GM23338 (cell line): ENCODE results near the gene ACTR8. TPM values are rescaled to one million over a fixed set of nuclear protein-coding genes. Genes with fewer than 3 reads are reported as not detected.

Experiments used
- ATAC-seq: fragments of 200-7000 bp; cut with Tn5 transposase; 3 replicates; pipeline ENCODE4 v1.9.1; 2020
- DNase-seq: peaks from one replicate; pipeline ENCODE4 v3.0.0-alpha.2; 2015; ENCODE audit warnings: low spot score
- H2AFZ ChIP-seq: fragments of 200-600 bp; sonication (generic); 2 replicates; pipeline ENCODE4 v1.8.0; 2016; ENCODE audit warnings: antibody characterized with exemption, mild to moderate bottlenecking, moderate library complexity
- H3F3A ChIP-seq: fragments of 200-600 bp; sonication (generic); replicated peaks from 2 replicates; pipeline ENCODE4 v1.8.0; 2017; ENCODE audit warnings: antibody characterized with exemption, mixed run types, low read depth
- H3K27ac ChIP-seq: fragments of 200-600 bp; sonication (generic); 2 replicates; pipeline ENCODE4 v1.6.1; 2016; ENCODE audit warnings: low read depth
- H3K27me3 ChIP-seq: fragments of 200-600 bp; sonication (generic); 2 replicates; pipeline ENCODE4 v1.8.0; 2016; ENCODE audit warnings: mild to moderate bottlenecking, mixed run types, moderate library complexity; ENCODE audit not compliant: insufficient read depth
- H3K36me3 ChIP-seq: fragments of 200-600 bp; sonication (generic); 2 replicates; pipeline ENCODE4 v1.8.0; 2016; ENCODE audit warnings: mild to moderate bottlenecking; ENCODE audit not compliant: insufficient read depth
- H3K4me1 ChIP-seq: fragments of 200-600 bp; sonication (generic); 2 replicates; pipeline ENCODE4 v1.8.0; 2016; ENCODE audit warnings: mild to moderate bottlenecking, moderate library complexity; ENCODE audit not compliant: insufficient read depth
- H3K4me2 ChIP-seq: fragments of 200-600 bp; sonication (generic); 2 replicates; pipeline ENCODE4 v1.7.1; 2017; ENCODE audit warnings: mixed run types
- H3K4me3 ChIP-seq: fragments of 200-600 bp; sonication (generic); 2 replicates; pipeline ENCODE4 v1.6.1; 2016; ENCODE audit warnings: mixed run types
- H3K79me2 ChIP-seq: fragments of 200-600 bp; sonication (generic); replicated peaks from 2 replicates; pipeline ENCODE4 v1.8.0; 2017; ENCODE audit warnings: mild to moderate bottlenecking; ENCODE audit not compliant: insufficient read depth
- H3K9me2 ChIP-seq: fragments of 200-600 bp; sonication (generic); 2 replicates; pipeline ENCODE4 v1.8.0; 2017; ENCODE audit not compliant: insufficient read depth
- H4K20me1 ChIP-seq: fragments of 200-600 bp; sonication (generic); replicated peaks from 2 replicates; pipeline ENCODE4 v1.8.0; 2017; ENCODE audit warnings: mild to moderate bottlenecking; ENCODE audit not compliant: insufficient read depth
- H3K27ac Mint-ChIP-seq: 2 replicates; pipeline ENCODE4 v1.8.0; 2020; ENCODE audit warnings: inconsistent platforms, mild to moderate bottlenecking, moderate library complexity, mixed read lengths
- H3K27me3 Mint-ChIP-seq: 3 replicates; pipeline ENCODE4 v1.8.0; 2022; ENCODE audit warnings: low read depth, mild to moderate bottlenecking, moderate library complexity, mixed read lengths, inconsistent platforms; ENCODE audit not compliant: insufficient read depth, poor library complexity
- H3K36me3 Mint-ChIP-seq: 3 replicates; pipeline ENCODE4 v1.8.0; 2021; ENCODE audit warnings: low read depth, mild to moderate bottlenecking, inconsistent platforms, moderate library complexity, mixed read lengths
- H3K4me1 Mint-ChIP-seq: 3 replicates; pipeline ENCODE4 v1.8.0; 2020; ENCODE audit warnings: mild to moderate bottlenecking, inconsistent platforms, mixed read lengths
- H3K4me3 Mint-ChIP-seq: 3 replicates; pipeline ENCODE4 v1.8.0; 2021; ENCODE audit warnings: moderate library complexity, mild to moderate bottlenecking, inconsistent platforms, mixed read lengths
- H3K9me3 Mint-ChIP-seq: 3 replicates; pipeline ENCODE4 v1.8.0; 2020; ENCODE audit warnings: moderate library complexity, mild to moderate bottlenecking, inconsistent platforms, mixed read lengths
- CREB1 ChIP-seq: fragments of 250-450 bp; sonication (Bioruptor Pico); IDR thresholded peaks from 2 replicates; pipeline ENCODE4 v1.5.0; 2020; ENCODE audit warnings: low read depth, mild to moderate bottlenecking, moderate library complexity
- EZH2 ChIP-seq: fragments of 200-600 bp; sonication (generic); IDR thresholded peaks from one replicate; pipeline ENCODE4 v1.8.0; 2017; ENCODE audit warnings: antibody characterized with exemption, mild to moderate bottlenecking, low read depth; ENCODE audit not compliant: unreplicated experiment
- EZH2phosphoT487 ChIP-seq: fragments of 200-600 bp; sonication (generic); IDR thresholded peaks from one replicate; pipeline ENCODE4 v1.8.1; 2018; ENCODE audit warnings: antibody characterized with exemption; ENCODE audit not compliant: unreplicated experiment
- JUNB ChIP-seq: IDR thresholded peaks from one replicate; pipeline ENCODE4 v1.6.1; 2016; ENCODE audit warnings: antibody characterized with exemption; ENCODE audit not compliant: unreplicated experiment
- NANOG ChIP-seq: IDR thresholded peaks from 2 replicates; pipeline ENCODE4 v1.6.1; 2016; ENCODE audit warnings: antibody characterized with exemption, borderline replicate concordance
- STAT1 ChIP-seq: IDR thresholded peaks from one replicate; pipeline ENCODE4 v1.6.1; 2016; ENCODE audit warnings: antibody characterized with exemption; ENCODE audit not compliant: unreplicated experiment
- ZNF114 ChIP-seq: fragments of 250-450 bp; sonication (Bioruptor Pico); IDR thresholded peaks from 2 replicates; pipeline ENCODE4 v1.5.0; 2020; ENCODE audit warnings: mild to moderate bottlenecking, moderate library complexity
- ZNF331 ChIP-seq: fragments of 250-450 bp; sonication (Bioruptor Pico); IDR thresholded peaks from 2 replicates; pipeline ENCODE4 v1.5.0; 2020; ENCODE audit warnings: low read depth, mild to moderate bottlenecking, moderate library complexity
- polyA plus RNA-seq: library from polyadenylated mRNA; unstranded; fragments of >200 nt; fragmentation: Nextera tagmentation; extraction: Ambion mirVana; gene quantifications from 2 replicates; pipeline ENCODE4 v1.2.1, GENCODE V29; 2016
- total RNA-seq: library from RNA; depleted of rRNA; stranded (reverse); fragments of >200 nt; shearing (Covaris generic); gene quantifications from 2 replicates; pipeline ENCODE4 v1.2.3, GENCODE V29; 2014
- TF ChIP-seq, protein P1 (sequence below), 2 experiments: fragments of 200-600 bp in 1 of 2; sonication (generic) in 1 of 2; conservative IDR thresholded peaks; 2 replicates each; pipeline versions ENCODE4 v1.5.1 to v1.6.1; 2016 to 2017; ENCODE audit warnings: antibody characterized with exemption in 2 of 2, low read depth in 2 of 2, mild to moderate bottlenecking in 2 of 2, moderate library complexity in 1 of 2
- TF ChIP-seq, protein P2 (sequence below): IDR thresholded peaks from one replicate; pipeline ENCODE4 v1.6.1; 2018; ENCODE audit warnings: antibody characterized with exemption; ENCODE audit not compliant: unreplicated experiment

Gene ACTR8
- total and polyA plus RNA-seq, 2 experiments from 2014 or later = 19.8 to 23.0 TPM

DNA sequence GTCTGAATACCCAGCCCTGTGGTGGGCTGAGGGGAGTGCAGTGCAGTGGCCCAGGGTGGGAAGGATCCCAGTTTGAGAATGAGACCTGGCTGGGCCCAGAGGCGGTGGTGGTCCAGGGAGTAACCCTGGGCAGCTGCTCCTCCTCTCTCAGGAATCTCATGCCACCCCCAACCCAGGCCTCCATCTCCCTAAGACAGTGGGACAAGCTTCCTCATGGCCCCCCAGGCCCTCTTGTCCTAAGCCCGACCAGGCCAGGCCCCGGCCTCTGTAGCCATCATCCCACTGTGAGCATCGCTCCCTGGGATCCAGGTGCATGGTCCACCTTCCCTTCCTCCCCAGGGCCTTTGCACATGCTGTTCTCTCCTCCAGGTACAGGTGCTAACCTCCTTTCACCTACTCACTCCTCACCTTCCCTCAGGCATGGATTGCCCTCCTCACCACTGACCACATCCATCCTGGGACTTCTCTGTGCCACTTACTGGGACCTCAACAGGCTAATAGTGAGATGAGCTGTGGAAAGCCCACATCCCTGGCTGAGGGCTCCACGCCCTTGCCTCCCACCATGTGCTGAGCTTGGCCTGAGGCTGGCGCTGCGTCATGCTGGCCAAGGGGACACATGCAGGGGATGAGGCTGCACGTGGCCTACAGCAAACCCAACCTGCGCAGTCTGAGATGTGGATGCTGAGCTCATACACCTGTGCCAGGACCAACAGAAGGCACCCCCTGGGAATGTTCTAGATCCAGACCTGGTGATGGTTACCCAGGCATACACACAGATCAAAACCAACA is 45.7 kb downstream of the ACTR8 start:
- Histone ChIP-seq H3K79me2 (no peaks in the 10 kb centered on the region), H3K4me2 (no peak overlapping the region), H2AFZ (no peak overlapping the region), H3K4me3 (no peak overlapping the region), H3K36me3 (no peaks in the 10 kb centered on the region), H3K4me1 (no peaks in the 10 kb centered on the region), H3K9me2 (no peaks in the 10 kb centered on the region), H3K27me3 (no peaks in the 10 kb centered on the region), H3F3A (no peaks in the 10 kb centered on the region), H3K27ac (no peak overlapping the region), H4K20me1 (no peaks in the 10 kb centered on the region; the same call in 1 of the 2 replicates)
- ATAC-seq = no peak
- no peak for DNase-seq
- Mint-ChIP-seq H3K27ac (no peak overlapping the region; the same call in 1 of the 2 replicates), H3K4me3 (no peak overlapping the region), H3K9me3 (no peaks in the 10 kb centered on the region), H3K36me3 (no peaks in the 10 kb centered on the region), H3K4me1 (no peaks in the 10 kb centered on the region), H3K27me3 (peaks cover 2% of the 10 kb centered on the region)
- no peak for TF ChIP-seq CREB1

DNA sequence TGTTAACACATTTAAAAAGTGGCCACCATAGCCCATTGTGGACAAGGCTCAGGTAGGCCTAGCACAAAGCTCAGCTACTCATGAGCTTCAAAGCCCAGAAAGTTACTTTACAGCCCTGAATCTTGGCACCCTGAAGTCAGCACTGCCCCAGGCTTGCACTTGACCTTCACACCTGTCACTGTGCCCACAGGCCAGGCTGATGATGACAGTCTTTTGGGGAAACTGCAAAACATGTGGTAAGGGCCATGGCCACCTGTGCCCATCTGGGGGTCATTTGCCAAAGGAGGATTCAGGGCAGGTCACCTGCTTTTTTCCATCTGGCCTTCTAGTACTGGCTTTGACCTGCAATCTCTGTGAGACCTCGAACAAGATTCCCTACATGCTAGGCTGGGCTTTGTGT is 46.7 kb downstream of the ACTR8 start:
- H3K79me2 ChIP-seq = no peaks in the 10 kb centered on the region
- Mint-ChIP-seq H3K4me3 (no peak overlapping the region), H3K36me3 (no peaks in the 10 kb centered on the region), H3K9me3 (no peaks in the 10 kb centered on the region), H3K27me3 (peaks cover 2% of the 10 kb centered on the region), H3K4me1 (no peaks in the 10 kb centered on the region), H3K27ac (no peak overlapping the region)
- no peak overlapping the region for H3K4me3 ChIP-seq
- no peaks in the 10 kb centered on the region for H3F3A ChIP-seq
- H3K36me3 ChIP-seq = no peaks in the 10 kb centered on the region
- no peaks in the 10 kb centered on the region; the same call in 1 of the 2 replicates for H4K20me1 ChIP-seq
- no peak overlapping the region for H2AFZ ChIP-seq
- no peak for TF ChIP-seq JUNB
- TF ChIP-seq, protein P1, sequence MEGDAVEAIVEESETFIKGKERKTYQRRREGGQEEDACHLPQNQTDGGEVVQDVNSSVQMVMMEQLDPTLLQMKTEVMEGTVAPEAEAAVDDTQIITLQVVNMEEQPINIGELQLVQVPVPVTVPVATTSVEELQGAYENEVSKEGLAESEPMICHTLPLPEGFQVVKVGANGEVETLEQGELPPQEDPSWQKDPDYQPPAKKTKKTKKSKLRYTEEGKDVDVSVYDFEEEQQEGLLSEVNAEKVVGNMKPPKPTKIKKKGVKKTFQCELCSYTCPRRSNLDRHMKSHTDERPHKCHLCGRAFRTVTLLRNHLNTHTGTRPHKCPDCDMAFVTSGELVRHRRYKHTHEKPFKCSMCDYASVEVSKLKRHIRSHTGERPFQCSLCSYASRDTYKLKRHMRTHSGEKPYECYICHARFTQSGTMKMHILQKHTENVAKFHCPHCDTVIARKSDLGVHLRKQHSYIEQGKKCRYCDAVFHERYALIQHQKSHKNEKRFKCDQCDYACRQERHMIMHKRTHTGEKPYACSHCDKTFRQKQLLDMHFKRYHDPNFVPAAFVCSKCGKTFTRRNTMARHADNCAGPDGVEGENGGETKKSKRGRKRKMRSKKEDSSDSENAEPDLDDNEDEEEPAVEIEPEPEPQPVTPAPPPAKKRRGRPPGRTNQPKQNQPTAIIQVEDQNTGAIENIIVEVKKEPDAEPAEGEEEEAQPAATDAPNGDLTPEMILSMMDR (conservative IDR thresholded peaks at IDR 0.05; ENCODE audit: low read depth in 2 of 2) = no peak
- TF ChIP-seq STAT1 = no peak
- no peak for TF ChIP-seq ZNF114 (CRISPR knock-in tag)
- H3K27me3 ChIP-seq = no peaks in the 10 kb centered on the region
- H3K27ac ChIP-seq = no peak overlapping the region
- no peaks in the 10 kb centered on the region for H3K9me2 ChIP-seq
- no peaks in the 10 kb centered on the region for H3K4me1 ChIP-seq
- ATAC-seq (no peak), DNase-seq (no peak)
- H3K4me2 ChIP-seq = no peak overlapping the region

DNA sequence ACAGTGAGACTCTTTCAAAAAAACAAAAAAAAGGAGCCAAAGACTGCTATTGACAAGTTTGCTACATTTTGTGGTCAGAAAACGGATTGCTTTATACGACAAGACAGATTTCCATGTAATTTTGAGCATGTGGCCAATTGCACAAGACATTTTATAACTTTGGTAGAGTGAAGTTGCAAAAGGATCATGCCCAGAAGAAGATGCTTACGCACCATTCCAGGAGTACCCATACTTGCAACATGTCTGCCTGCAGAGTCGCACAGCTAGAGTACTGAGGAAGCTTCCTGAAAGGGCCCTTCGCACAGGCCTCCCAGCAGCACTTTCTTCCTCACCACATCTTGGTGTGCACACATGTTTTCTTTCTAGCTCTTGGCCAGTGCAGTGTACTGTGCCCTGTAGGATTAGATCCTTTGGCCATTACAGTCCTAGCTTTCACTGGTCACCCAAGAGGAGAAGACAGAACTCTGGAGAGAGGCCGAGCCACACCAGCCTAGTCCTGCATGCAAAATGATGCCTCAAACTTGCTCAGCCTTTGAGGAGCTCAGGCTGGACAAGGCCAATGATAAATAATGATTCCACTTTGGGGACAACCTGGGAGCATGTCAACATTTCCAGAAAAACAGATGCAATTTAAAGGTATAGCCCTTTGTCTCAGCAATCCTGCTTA is 47.4 kb downstream of the ACTR8 start:
- no peaks in the 10 kb centered on the region for H3K9me2 ChIP-seq
- no peaks in the 10 kb centered on the region for H3K36me3 ChIP-seq
- H3K4me3 ChIP-seq = no peak overlapping the region
- no peaks in the 10 kb centered on the region; the same call in 1 of the 2 replicates for H4K20me1 ChIP-seq
- no peak overlapping the region for H3K27ac ChIP-seq
- no peaks in the 10 kb centered on the region for H3K79me2 ChIP-seq
- Mint-ChIP-seq H3K4me1 (no peaks in the 10 kb centered on the region), H3K9me3 (no peaks in the 10 kb centered on the region), H3K36me3 (no peaks in the 10 kb centered on the region), H3K4me3 (no peak overlapping the region), H3K27ac (no peak overlapping the region), H3K27me3 (peaks cover 2% of the 10 kb centered on the region)
- DNase-seq (no peak), ATAC-seq (no peak)
- H3K4me1 ChIP-seq = no peaks in the 10 kb centered on the region
- H3F3A ChIP-seq = no peaks in the 10 kb centered on the region
- no peak overlapping the region for H3K4me2 ChIP-seq
- H3K27me3 ChIP-seq = no peaks in the 10 kb centered on the region
- H2AFZ ChIP-seq = no peak overlapping the region
- TF ChIP-seq JUNB (no peak), STAT1 (no peak), ZNF331 (no peak), CREB1 (no peak), EZH2phosphoT487 (no peak), EZH2 (no peak), ZNF114 (CRISPR knock-in tag) (no peak), NANOG (no peak)
- TF ChIP-seq, protein P1 (conservative IDR thresholded peaks at IDR 0.05; ENCODE audit: low read depth in 2 of 2) = no peak
- TF ChIP-seq, protein P2, sequence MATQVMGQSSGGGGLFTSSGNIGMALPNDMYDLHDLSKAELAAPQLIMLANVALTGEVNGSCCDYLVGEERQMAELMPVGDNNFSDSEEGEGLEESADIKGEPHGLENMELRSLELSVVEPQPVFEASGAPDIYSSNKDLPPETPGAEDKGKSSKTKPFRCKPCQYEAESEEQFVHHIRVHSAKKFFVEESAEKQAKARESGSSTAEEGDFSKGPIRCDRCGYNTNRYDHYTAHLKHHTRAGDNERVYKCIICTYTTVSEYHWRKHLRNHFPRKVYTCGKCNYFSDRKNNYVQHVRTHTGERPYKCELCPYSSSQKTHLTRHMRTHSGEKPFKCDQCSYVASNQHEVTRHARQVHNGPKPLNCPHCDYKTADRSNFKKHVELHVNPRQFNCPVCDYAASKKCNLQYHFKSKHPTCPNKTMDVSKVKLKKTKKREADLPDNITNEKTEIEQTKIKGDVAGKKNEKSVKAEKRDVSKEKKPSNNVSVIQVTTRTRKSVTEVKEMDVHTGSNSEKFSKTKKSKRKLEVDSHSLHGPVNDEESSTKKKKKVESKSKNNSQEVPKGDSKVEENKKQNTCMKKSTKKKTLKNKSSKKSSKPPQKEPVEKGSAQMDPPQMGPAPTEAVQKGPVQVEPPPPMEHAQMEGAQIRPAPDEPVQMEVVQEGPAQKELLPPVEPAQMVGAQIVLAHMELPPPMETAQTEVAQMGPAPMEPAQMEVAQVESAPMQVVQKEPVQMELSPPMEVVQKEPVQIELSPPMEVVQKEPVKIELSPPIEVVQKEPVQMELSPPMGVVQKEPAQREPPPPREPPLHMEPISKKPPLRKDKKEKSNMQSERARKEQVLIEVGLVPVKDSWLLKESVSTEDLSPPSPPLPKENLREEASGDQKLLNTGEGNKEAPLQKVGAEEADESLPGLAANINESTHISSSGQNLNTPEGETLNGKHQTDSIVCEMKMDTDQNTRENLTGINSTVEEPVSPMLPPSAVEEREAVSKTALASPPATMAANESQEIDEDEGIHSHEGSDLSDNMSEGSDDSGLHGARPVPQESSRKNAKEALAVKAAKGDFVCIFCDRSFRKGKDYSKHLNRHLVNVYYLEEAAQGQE = no peak
